Measurements from ENCODE around the gene CCDC127. TPM values are rescaled to one million over a fixed set of nuclear protein-coding genes. Genes with fewer than 3 reads are reported as not detected.
A peak's percentile ranks its signal among the peaks of the same experiment; 100 is the strongest.
"Not testable (repeated sequence)": the region's sequence is repeated elsewhere in the genome, so short reads cannot be mapped to it uniquely, and the experiment has no call there.

CCDC127 gene
- total and polyA plus RNA-seq, 2 of the 13 experiments (the other 11 are each of a cell fraction or from before 2014, with no cell fraction given), result 2.9 to 4.3 TPM

DNA sequence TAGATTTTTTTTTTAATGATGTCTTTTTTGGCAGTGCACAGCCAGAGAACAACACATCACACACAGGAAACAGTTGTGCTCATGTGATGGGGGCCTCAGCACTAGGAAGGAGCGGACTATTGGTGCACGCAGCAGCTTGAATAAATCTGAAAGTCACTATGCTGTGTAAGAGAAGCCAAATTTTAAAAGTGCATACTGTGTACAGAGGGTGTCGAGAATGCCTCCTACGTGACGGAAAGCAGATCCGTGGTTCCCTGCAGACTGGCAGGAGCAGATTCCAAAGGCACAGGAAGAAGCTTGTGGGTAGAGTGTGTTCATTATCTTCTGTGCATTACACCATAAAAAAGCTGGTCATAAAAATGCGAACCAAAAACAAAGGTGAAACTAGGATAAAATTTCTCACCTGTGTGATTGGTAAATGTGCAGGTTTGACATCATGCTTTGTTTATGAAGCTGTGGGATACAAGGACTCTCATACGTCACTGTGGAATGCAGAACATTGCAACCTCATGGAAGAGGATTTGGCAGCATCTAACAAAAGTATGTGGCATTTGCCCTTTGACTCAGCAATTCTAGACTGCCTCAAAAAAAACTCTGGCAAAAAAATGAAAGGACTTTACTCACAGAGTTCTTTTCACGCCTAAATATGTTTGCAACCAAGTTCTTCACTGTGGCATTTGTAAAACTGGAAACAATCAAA, 45.5 kb upstream of the CCDC127 start:
- BruUV-seq (replicated peaks), result TSS peak; percentile 53
- Histone ChIP-seq H3K27ac (ENCODE audit: extremely low read length, insufficient read depth, low read length) (peak overlapping the region; percentile 43), H3K4me1 (ENCODE audit: insufficient read depth, low read length) (peaks cover 14% of the 10 kb centered on the region)
- H3K27me3 ChIP-seq (ENCODE audit: control insufficient read depth in 1 of 2, insufficient read depth in 2 of 2, low read length in 2 of 2); H3K4me2 ChIP-seq (ENCODE audit: low read depth, low read length); H4K20me1 ChIP-seq (ENCODE audit: insufficient read depth, low read length); H3K79me2 ChIP-seq (ENCODE audit: insufficient read depth, low read length); in situ Hi-C loops (cut with HindIII; ENCODE audit: extremely low pct_ligation_motif_present, low pct_unique_long_range_greater_than_20kb); intact Hi-C loops (cut with micrococcal nuclease; ENCODE audit: unreplicated experiment); H3K36me3 ChIP-seq (replicated peaks in 1 of 2; ENCODE audit: control insufficient read depth in 1 of 2, insufficient read depth in 2 of 2, low read length in 2 of 2); POLR2A ChIA-PET; H2AFZ ChIP-seq (ENCODE audit: low read length); CTCF ChIA-PET (ENCODE audit: low intra/inter-chr PET ratio, low total read pairs); H3K9ac ChIP-seq (ENCODE audit: insufficient read depth, low read depth, low read length); H3K4me3 ChIP-seq (replicated peaks in 1 of 3; ENCODE audit: insufficient read depth in 1 of 3, low read depth in 2 of 3, low read length in 3 of 3); H3K9me3 ChIP-seq (ENCODE audit: low read length); TF ChIP-seq CREM, CREB1, NR2F6 (CRISPR knock-in tag; IDR thresholded peaks at IDR 0.05): not testable (repeated sequence)
- WGBS (ENCODE audit: low lambda C conversion rate), result 90% methylated on average over 9 of the region's 9 CpGs
- FAIRE-seq (peak; percentile 36), DNase-seq (ENCODE audit: low spot score) (peak; percentile 76), ATAC-seq (peak; percentile 60; the same call in 2 of the 3 replicates)
- TF ChIP-seq CREM (IDR thresholded peaks at IDR 0.05) (peak; percentile 24; the same call in 1 of the 2 replicates), NFE2L2 (IDR thresholded peaks at IDR 0.05; ENCODE audit: low read length) (peak; percentile 7; the same call in 1 of the 2 replicates), TEAD3 (CRISPR knock-in tag; optimal IDR thresholded peaks at IDR 0.05; ENCODE audit: borderline replicate concordance) (peak; percentile 47), MAFK (conservative IDR thresholded peaks at IDR 0.05 in 1 of 2, IDR thresholded peaks at IDR 0.05 in 1 of 2; ENCODE audit: low read length in 2 of 2) (peak; percentile 25 to 43; a peak in 2 of 4 replicates), CREB1 (IDR thresholded peaks at IDR 0.05) (peak; percentile 13; the same call in 1 of the 2 replicates), NR2F6 (IDR thresholded peaks at IDR 0.05) (peak; percentile 25; the same call in 1 of the 2 replicates), MAFF (IDR thresholded peaks at IDR 0.05; ENCODE audit: low read depth, low read length) (peak; percentile 55)

- H4K20me1 ChIP-seq (ENCODE audit: insufficient read depth, low read length), result no peaks in the 10 kb centered on the region
- intact Hi-C loops (cut with micrococcal nuclease; ENCODE audit: unreplicated experiment) (no loop called here), in situ Hi-C loops (cut with HindIII; ENCODE audit: extremely low pct_ligation_motif_present, low pct_unique_long_range_greater_than_20kb) (no loop called here)
- no peak overlapping the region for H3K4me3 ChIP-seq (replicated peaks in 1 of 3; ENCODE audit: insufficient read depth in 1 of 3, low read depth in 2 of 3, low read length in 3 of 3)
- ChIA-PET CTCF (ENCODE audit: low intra/inter-chr PET ratio, low total read pairs) (no interaction called here), POLR2A (interaction anchor here (3.3 kb wide), 1 partner anchor 14 kb away, joined by 13 read pairs; the partner anchor contains the start of gene PDCD6)
- WGBS (ENCODE audit: low lambda C conversion rate), result 100% methylated on average over 3 of the region's 13 CpGs
- no peak overlapping the region for H2AFZ ChIP-seq (ENCODE audit: low read length)
- H3K27ac ChIP-seq (ENCODE audit: extremely low read length, insufficient read depth, low read length), result no peak overlapping the region
- H3K36me3 ChIP-seq (replicated peaks in 1 of 2; ENCODE audit: control insufficient read depth in 1 of 2, insufficient read depth in 2 of 2, low read length in 2 of 2), result peaks cover 3 to 22% of the 10 kb centered on the region in 2 experiments; a peak in 4 of 5 replicates
- FAIRE-seq, result no peak
- no peaks in the 10 kb centered on the region for H3K9me3 ChIP-seq (ENCODE audit: low read length)
- no peak overlapping the region for H3K9ac ChIP-seq (ENCODE audit: insufficient read depth, low read depth, low read length)
- no peaks in the 10 kb centered on the region for H3K79me2 ChIP-seq (ENCODE audit: insufficient read depth, low read length)
- no peak overlapping the region for H3K4me2 ChIP-seq (ENCODE audit: low read depth, low read length)
- no peaks in the 10 kb centered on the region for H3K4me1 ChIP-seq (ENCODE audit: insufficient read depth, low read length)
- TF ChIP-seq ZNF230 (CRISPR knock-in tag; IDR thresholded peaks at IDR 0.05) (no peak), ZNF83 (CRISPR knock-in tag; IDR thresholded peaks at IDR 0.05; ENCODE audit: borderline replicate concordance) (no peak), ZNF329 (CRISPR knock-in tag; IDR thresholded peaks at IDR 0.05; ENCODE audit: low read depth) (no peak), POGK (CRISPR knock-in tag; conservative IDR thresholded peaks at IDR 0.05) (no peak), MED13 (CRISPR knock-in tag; IDR thresholded peaks at IDR 0.05) (no peak), GTF2F1 (IDR thresholded peaks at IDR 0.05; ENCODE audit: low read length) (no peak), NONO (IDR thresholded peaks at IDR 0.05) (no peak), NONO (CRISPR knock-in tag; conservative IDR thresholded peaks at IDR 0.05) (no peak), ZKSCAN8 (CRISPR knock-in tag; IDR thresholded peaks at IDR 0.05; ENCODE audit: borderline replicate concordance) (no peak)
- BruUV-seq (replicated peaks), result no TSS peak
- no peak for ATAC-seq
- DNase-seq (ENCODE audit: low spot score), result no peak
- no peaks in the 10 kb centered on the region; a peak in 1 of 5 replicates for H3K27me3 ChIP-seq (ENCODE audit: control insufficient read depth in 1 of 2, insufficient read depth in 2 of 2, low read length in 2 of 2)
Observed at GRCh38 chr5:257148-257547, 39.2 kb upstream of the CCDC127 start.

Data from HepG2 (cell line).